Osteocyte (in vitro differentiated cells): Measurements from ENCODE around the gene ASPG. TPM values are rescaled to one million over a fixed set of nuclear protein-coding genes. Genes with fewer than 3 reads are reported as not detected.

Experiments
- DNase-seq: peaks from one replicate; pipeline ENCODE4 v3.0.0; 2021; ENCODE audit warnings: mixed read lengths; ENCODE audit not compliant: unreplicated experiment; ENCODE audit errors: extremely low spot score
- H3K27ac Mint-ChIP-seq: one replicate; pipeline ENCODE4 v1.8.0; 2021; ENCODE audit warnings: mild to moderate bottlenecking, mixed read lengths; ENCODE audit not compliant: unreplicated experiment
- H3K27me3 Mint-ChIP-seq: one replicate; pipeline ENCODE4 v1.8.0; 2021; ENCODE audit warnings: mixed read lengths; ENCODE audit not compliant: unreplicated experiment
- H3K36me3 Mint-ChIP-seq: one replicate; pipeline ENCODE4 v1.8.0; 2021; ENCODE audit warnings: mixed read lengths; ENCODE audit not compliant: unreplicated experiment
- H3K4me1 Mint-ChIP-seq: one replicate; pipeline ENCODE4 v1.8.0; 2021; ENCODE audit warnings: mixed read lengths; ENCODE audit not compliant: unreplicated experiment
- H3K4me3 Mint-ChIP-seq: one replicate; pipeline ENCODE4 v1.8.0; 2021; ENCODE audit warnings: mild to moderate bottlenecking, moderate library complexity, mixed read lengths; ENCODE audit not compliant: unreplicated experiment
- H3K9me3 Mint-ChIP-seq: one replicate; pipeline ENCODE4 v1.8.0; 2021; ENCODE audit warnings: mixed read lengths; ENCODE audit not compliant: unreplicated experiment
- total RNA-seq: library from RNA; stranded (reverse); gene quantifications from 2 replicates; pipeline ENCODE4 v1.2.1, GENCODE V29; 2021
- TF ChIP-seq, protein P1 (sequence below): fragments of 200-600 bp; sonication (generic); IDR thresholded peaks from 2 replicates; pipeline ENCODE4 v1.5.0; 2021; ENCODE audit warnings: antibody characterized with exemption, mild to moderate bottlenecking, moderate library complexity

ASPG gene
- total RNA-seq, 1 donor from 2014 or later = not detected

DNA sequence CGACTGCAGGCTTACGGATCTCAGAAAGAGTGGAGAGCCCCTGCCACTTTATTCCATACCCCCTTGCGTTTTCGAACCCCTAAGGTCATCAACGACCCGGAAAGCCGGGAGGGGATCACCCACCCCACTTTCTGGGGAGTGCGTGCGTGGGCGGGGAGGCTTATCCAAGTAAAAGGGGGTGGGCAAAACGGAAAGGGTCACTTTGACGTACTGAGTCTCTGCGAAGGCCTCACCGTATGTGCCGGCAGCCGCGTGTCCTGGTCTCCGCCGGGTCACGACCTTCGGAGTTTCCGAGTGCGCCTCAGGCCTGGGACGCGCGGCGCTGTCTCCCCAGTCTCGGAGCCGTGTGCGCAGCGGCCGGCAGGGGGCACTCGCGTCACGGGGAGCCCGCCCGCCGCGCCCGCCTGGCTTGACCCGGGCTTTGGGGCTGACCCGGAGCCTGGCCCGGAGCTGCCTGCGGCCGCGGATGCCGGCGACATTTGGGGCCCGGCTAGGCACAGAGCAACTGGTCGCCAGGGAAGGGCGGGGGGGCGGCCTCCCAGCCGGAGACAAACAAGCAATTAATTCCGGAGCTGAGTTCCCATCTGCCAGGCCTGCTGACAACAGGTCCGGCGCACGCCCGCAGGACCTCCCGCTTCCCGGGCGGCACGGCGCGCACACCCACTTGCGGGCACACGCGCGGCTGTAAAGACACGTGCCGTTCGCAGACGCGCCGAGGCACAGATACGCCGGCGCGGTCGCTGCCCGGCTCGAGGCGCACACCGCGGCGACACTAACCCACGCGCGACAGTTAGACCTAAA lies 52.0 kb downstream of the ASPG start:
- Mint-ChIP-seq H3K9me3 (no peaks in the 10 kb centered on the region), H3K36me3 (no peaks in the 10 kb centered on the region), H3K27me3 (peaks cover 29% of the 10 kb centered on the region), H3K4me3 (peak overlapping the region; percentile 65), H3K4me1 (peaks cover 22% of the 10 kb centered on the region), H3K27ac (no peak overlapping the region)
- no peak for DNase-seq
- TF ChIP-seq, protein P1, sequence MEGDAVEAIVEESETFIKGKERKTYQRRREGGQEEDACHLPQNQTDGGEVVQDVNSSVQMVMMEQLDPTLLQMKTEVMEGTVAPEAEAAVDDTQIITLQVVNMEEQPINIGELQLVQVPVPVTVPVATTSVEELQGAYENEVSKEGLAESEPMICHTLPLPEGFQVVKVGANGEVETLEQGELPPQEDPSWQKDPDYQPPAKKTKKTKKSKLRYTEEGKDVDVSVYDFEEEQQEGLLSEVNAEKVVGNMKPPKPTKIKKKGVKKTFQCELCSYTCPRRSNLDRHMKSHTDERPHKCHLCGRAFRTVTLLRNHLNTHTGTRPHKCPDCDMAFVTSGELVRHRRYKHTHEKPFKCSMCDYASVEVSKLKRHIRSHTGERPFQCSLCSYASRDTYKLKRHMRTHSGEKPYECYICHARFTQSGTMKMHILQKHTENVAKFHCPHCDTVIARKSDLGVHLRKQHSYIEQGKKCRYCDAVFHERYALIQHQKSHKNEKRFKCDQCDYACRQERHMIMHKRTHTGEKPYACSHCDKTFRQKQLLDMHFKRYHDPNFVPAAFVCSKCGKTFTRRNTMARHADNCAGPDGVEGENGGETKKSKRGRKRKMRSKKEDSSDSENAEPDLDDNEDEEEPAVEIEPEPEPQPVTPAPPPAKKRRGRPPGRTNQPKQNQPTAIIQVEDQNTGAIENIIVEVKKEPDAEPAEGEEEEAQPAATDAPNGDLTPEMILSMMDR = peak; percentile 98

DNA sequence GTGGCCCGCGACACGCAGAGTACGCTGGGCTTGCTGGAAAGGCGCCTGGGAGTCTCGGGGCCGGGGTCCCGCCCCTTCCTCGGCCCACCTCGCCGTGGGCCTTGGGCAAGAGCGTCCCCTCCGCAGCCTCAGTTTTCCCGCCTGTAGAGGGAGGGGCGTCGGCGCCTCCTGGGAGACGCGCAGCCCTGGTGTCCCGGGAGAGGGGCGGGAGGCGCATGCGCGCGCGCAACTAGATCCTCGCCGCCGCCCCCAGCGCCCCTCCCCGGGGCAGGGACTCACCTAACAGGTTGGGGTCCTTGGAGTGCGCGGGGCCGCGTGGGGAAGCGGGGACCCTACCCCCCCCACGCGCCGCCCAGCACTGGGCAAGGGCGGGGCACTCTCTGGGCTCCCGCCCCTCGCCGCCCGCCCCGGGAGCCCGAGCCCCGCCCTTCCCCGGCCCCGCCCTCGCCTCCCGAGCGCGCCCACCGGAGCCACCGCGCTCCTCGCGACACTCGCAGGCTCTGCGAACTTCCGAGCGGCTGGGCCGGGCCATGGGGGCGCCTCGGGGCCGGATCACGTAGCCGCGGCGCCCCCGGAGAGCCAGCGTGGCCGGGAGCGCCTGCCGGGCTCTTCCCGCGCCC lies 52.7 kb downstream of the ASPG start, which contains the start of gene KIF26A:
KIF26A (plus strand) TSS at position 490 of the 620 bp plus-strand sequence. CDS start 136 bp downstream, outside the sequence.
- Mint-ChIP-seq H3K36me3 (no peaks in the 10 kb centered on the region), H3K4me1 (peaks cover 22% of the 10 kb centered on the region), H3K4me3 (peak within 1 kb of the TSS; percentile 57), H3K9me3 (no peaks in the 10 kb centered on the region), H3K27me3 (peaks cover 29% of the 10 kb centered on the region), H3K27ac (no peak within 1 kb of the TSS)
- DNase-seq = no peak
- TF ChIP-seq, protein P1 = no peak

GRCh38 chr14:104138718-104139459 lies 53.4 kb downstream of the ASPG start:
- peaks cover 22% of the 10 kb centered on the region for H3K27me3 Mint-ChIP-seq
- DNase-seq = no peak
- peak overlapping the region; percentile 54 for H3K4me3 Mint-ChIP-seq
- no peaks in the 10 kb centered on the region for H3K9me3 Mint-ChIP-seq
- peaks cover 22% of the 10 kb centered on the region for H3K4me1 Mint-ChIP-seq
- TF ChIP-seq, protein P1 = no peak
- no peak overlapping the region for H3K27ac Mint-ChIP-seq
- no peaks in the 10 kb centered on the region for H3K36me3 Mint-ChIP-seq

- H3K27me3 Mint-ChIP-seq = peaks cover 17% of the 10 kb centered on the region
- peak overlapping the region; percentile 54 for H3K4me3 Mint-ChIP-seq
- H3K27ac Mint-ChIP-seq = no peak overlapping the region
- DNase-seq = no peak
- H3K4me1 Mint-ChIP-seq = peaks cover 22% of the 10 kb centered on the region
- no peaks in the 10 kb centered on the region for H3K9me3 Mint-ChIP-seq
- H3K36me3 Mint-ChIP-seq = no peaks in the 10 kb centered on the region
- TF ChIP-seq, protein P1 = no peak
Measured at GRCh38 chr14:104139460-104140212, 54.1 kb downstream of the ASPG start.
